BE2C (cell line): Measurements from ENCODE around the gene VHLL.

Experiments used
- DNase-seq: peaks from one replicate; pipeline ENCODE4 v3.0.0-alpha.2; 2020
- H3K27me3 ChIP-seq: fragments of 250-450 bp; sonication (Bioruptor Pico); 2 replicates; pipeline ENCODE4 v1.5.1; 2020; ENCODE audit warnings: mild to moderate bottlenecking
- H3K36me3 ChIP-seq: fragments of 250-450 bp; sonication (Bioruptor Pico); 2 replicates; pipeline ENCODE4 v1.5.1; 2020; ENCODE audit warnings: mild to moderate bottlenecking
- H3K4me1 ChIP-seq: fragments of 250-450 bp; sonication (Bioruptor Pico); 2 replicates; pipeline ENCODE4 v1.5.1; 2020
- H3K4me3 ChIP-seq: 2 replicates; pipeline ENCODE4 v1.5.1; 2011; ENCODE audit warnings: low read depth, low read length
- H3K9me3 ChIP-seq: fragments of 250-450 bp; sonication (Bioruptor Pico); 2 replicates; pipeline ENCODE4 v1.5.1; 2020
- TF ChIP-seq, protein P1 (sequence below): IDR thresholded peaks from 2 replicates; pipeline ENCODE4 v1.5.1; 2012; ENCODE audit warnings: mild to moderate bottlenecking, low read depth, low read length

The VHLL gene

DNA sequence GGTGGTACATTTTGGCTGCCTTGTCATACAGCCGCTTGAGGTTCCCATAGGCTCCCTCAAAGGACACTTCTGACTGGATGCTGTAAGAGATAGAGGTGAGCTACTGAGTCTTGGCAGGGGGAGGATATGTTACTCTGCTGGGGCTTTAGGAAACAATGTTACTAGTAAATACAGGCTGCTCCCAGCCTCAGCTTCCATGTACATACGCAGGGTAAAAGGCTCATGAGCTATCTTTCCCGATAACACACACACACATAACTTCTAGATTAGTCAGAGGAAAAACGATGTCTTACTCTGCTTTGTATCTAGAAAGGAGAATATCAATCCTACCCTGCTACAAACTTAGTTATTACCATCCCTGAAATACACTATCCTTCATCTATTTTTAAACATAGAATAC, 30.8 kb downstream of the VHLL start:
- TF ChIP-seq, protein P1, sequence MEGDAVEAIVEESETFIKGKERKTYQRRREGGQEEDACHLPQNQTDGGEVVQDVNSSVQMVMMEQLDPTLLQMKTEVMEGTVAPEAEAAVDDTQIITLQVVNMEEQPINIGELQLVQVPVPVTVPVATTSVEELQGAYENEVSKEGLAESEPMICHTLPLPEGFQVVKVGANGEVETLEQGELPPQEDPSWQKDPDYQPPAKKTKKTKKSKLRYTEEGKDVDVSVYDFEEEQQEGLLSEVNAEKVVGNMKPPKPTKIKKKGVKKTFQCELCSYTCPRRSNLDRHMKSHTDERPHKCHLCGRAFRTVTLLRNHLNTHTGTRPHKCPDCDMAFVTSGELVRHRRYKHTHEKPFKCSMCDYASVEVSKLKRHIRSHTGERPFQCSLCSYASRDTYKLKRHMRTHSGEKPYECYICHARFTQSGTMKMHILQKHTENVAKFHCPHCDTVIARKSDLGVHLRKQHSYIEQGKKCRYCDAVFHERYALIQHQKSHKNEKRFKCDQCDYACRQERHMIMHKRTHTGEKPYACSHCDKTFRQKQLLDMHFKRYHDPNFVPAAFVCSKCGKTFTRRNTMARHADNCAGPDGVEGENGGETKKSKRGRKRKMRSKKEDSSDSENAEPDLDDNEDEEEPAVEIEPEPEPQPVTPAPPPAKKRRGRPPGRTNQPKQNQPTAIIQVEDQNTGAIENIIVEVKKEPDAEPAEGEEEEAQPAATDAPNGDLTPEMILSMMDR = no peak
- Histone ChIP-seq H3K27me3 (no peaks in the 10 kb centered on the region), H3K4me3 (no peak overlapping the region), H3K36me3 (peaks cover 96% of the 10 kb centered on the region), H3K9me3 (no peaks in the 10 kb centered on the region), H3K4me1 (no peaks in the 10 kb centered on the region)
- DNase-seq = no peak

DNA sequence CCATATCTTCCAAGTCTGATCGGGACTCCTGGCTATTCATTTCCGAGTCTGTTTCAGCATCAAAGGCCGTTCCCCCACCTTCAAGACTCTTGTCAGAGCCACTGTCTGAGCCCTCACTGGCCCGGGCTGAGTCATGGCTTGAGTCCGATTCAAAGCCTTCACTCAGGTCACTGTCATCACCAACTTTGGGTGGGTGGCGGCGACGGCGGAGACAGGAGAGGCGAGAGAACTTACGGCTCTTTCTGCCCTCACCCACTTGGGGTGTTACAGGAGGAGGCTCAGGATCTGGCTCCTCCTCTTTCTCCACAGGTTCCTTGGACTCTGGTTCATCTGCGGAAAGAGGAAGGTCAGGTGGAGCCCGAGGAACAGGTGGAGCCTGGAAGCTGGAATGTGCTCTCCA, 33.1 kb downstream of the VHLL start:
- Histone ChIP-seq H3K27me3 (no peaks in the 10 kb centered on the region), H3K36me3 (peaks cover 94% of the 10 kb centered on the region), H3K9me3 (no peaks in the 10 kb centered on the region), H3K4me1 (no peaks in the 10 kb centered on the region; the same call in 1 of the 2 replicates), H3K4me3 (no peak overlapping the region)
- TF ChIP-seq, protein P1 = no peak
- no peak for DNase-seq

DNA sequence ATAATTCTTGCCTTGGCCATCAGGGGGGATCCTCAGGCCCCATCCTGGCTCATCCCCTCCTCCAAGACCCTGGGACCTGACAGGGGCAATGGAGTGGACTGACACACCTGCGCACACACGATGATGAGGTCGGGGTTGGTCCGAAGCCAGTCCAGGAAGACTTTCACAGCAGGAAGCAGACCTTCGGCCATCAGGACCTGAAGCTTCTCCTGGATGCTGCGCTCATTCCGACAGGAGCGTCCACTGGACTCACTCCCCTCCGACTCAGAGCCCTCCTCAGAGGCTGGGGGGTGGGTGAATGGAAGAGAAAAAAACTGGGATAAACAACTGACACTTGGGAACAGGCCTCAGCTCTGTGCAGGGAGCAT, 35.8 kb downstream of the VHLL start:
- no peak for DNase-seq
- Histone ChIP-seq H3K36me3 (peaks cover 94% of the 10 kb centered on the region), H3K4me3 (no peak overlapping the region), H3K4me1 (peaks cover 8% of the 10 kb centered on the region), H3K9me3 (no peaks in the 10 kb centered on the region), H3K27me3 (no peaks in the 10 kb centered on the region)
- TF ChIP-seq, protein P1 = no peak

DNA sequence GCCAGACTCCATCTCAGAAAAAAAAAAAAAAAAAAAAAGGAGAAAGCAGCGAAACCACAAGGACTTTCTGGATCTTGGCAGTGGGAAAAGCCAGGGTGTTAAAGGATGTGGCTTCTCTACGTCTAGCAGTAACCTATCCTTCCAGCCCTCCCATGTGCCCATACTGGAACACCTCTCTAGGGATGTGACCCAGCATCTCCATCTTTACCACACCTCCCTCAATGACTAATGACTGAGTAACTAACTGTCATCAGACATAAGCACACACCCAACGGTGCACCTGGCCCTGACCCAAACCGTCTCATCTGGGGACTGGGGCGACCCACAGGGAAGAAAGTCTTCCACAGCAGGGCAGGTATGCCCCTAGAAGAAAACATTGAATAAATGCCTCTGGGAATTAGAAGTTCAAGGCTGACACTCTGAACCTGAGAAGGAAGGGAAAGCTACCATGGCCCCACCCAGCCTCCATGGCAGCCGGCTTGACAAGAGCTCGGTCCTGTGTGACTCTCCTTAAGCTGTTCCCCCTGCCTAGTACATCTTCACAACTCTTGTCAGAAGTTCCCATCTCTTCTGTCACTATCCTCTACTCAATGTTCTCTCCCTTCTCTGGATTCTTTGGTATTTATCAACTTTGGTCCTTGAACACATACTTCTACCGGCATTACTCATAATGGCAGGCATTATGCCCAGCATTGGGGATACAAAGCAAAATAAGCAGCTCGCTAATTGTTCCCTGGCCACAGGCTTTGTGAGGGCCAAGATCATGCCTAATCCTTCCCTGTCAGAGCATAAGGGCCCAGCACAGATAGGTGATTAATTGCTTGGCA, 36.4 kb downstream of the VHLL start:
- H3K27me3 ChIP-seq = no peaks in the 10 kb centered on the region
- DNase-seq = no peak
- TF ChIP-seq, protein P1 = no peak
- peaks cover 94% of the 10 kb centered on the region for H3K36me3 ChIP-seq
- peaks cover 14% of the 10 kb centered on the region for H3K4me1 ChIP-seq
- H3K9me3 ChIP-seq = no peaks in the 10 kb centered on the region
- H3K4me3 ChIP-seq = no peak overlapping the region

DNA sequence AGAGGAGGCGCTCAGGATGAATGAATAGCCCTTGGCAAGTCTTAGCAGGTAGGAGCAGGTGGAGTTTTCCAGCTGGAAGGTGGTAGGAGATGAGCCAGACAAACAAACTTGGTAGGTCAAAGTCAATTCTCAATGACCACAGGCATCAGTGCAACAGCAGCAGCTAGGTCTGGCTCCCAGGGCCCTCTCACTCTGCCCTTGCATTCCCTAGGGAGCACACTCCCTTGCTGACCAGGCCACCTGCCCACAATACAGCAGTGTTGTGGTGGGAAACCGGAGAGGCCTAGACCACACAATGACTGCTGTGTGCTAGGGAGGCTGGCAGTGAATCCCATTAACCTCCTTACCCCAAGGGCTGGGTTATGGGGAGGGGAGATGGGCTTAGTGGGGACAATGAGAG, 38.2 kb downstream of the VHLL start:
- Histone ChIP-seq H3K4me3 (no peak overlapping the region), H3K36me3 (peaks cover 93% of the 10 kb centered on the region), H3K27me3 (no peaks in the 10 kb centered on the region), H3K4me1 (peaks cover 23% of the 10 kb centered on the region), H3K9me3 (no peaks in the 10 kb centered on the region)
- no peak for DNase-seq
- TF ChIP-seq, protein P1 = no peak

DNA sequence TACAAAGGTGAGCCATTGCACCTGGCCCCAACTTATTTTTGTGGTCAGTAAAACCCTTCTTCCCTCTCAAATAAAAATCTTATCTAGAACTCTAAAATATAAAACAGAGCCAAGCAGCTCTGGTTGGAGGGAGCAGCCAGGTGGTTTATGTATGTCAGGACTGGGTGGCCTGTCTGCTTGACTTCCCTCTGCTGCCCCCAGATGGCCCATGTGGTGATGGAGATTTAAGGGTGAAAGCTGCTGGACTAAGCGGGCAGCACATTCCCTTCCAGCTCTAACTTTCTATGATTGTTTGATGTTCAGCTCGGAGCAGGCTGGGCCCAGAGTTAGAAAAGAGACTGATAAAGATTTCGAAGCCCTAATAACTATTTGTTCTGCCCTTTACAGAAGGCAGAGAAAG, 39.3 kb downstream of the VHLL start:
- DNase-seq = peak; percentile 78
- Histone ChIP-seq H3K4me3 (no peak overlapping the region), H3K27me3 (no peaks in the 10 kb centered on the region), H3K9me3 (no peaks in the 10 kb centered on the region), H3K4me1 (peaks cover 23% of the 10 kb centered on the region), H3K36me3 (peaks cover 87% of the 10 kb centered on the region)
- TF ChIP-seq, protein P1 = peak; percentile 71
